ENCODE measurements around the gene WDR36. TPM values are rescaled to one million over a fixed set of nuclear protein-coding genes. Genes with fewer than 3 reads are reported as not detected.

WDR36 gene
- total and polyA plus RNA-seq, 9 of the 15 experiments (the other 6 are each of a cell fraction or from before 2014, with no cell fraction given) = 25.7 to 68.0 (median 41.5) TPM

DNA sequence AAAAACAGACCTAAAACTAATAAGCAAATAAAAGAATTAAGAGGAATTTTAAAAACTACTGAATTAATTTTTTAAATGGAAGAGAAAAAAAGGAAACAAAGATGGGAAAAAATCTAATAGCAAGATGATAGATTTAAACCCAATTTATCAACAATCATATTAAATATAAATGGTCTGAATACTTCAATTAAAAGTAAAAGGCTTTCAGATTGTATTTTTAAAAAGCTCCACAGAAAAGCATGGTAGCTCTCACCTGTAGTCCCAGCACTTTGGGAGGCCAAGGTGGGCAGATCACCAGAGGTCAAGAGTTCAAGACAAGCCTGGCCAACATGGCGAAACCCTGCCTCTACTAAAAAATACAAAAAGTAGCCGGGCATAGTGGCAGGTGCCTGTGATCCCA lies 32.0 kb upstream of the WDR36 start:
- intact Hi-C loops (cut with micrococcal nuclease) (no loop called here), in situ Hi-C loops (cut with MboI) (no loop called here)
- H3K27ac ChIP-seq (ENCODE audit: extremely low read depth, low read depth, low read length) = no peak overlapping the region
- H3K79me2 ChIP-seq (ENCODE audit: control insufficient read depth, insufficient read depth, low read length) = no peaks in the 10 kb centered on the region
- ChIA-PET CTCF (ENCODE audit: low intra/inter-chr PET ratio) (no interaction called here), POLR2A (no interaction called here)
- no TSS peak for BruUV-seq (replicated peaks)
- ATAC-seq = no peak
- H3K9me1 ChIP-seq (ENCODE audit: control insufficient read depth, insufficient read depth, low read length) = no peaks in the 10 kb centered on the region
- H2AFZ ChIP-seq (ENCODE audit: low read depth, low read length) = no peak overlapping the region
- no peaks in the 10 kb centered on the region for H3K9me3 ChIP-seq (replicated peaks; ENCODE audit: control insufficient read depth, insufficient read depth, low read depth, low read length)
- no peaks in the 10 kb centered on the region for H4K20me1 ChIP-seq (replicated peaks; ENCODE audit: control insufficient read depth, insufficient read depth, low read length)
- no peaks in the 10 kb centered on the region for H3K36me3 ChIP-seq (ENCODE audit: control insufficient read depth, insufficient read depth, low read length)
- TF ChIP-seq NCOR1 (IDR thresholded peaks at IDR 0.05) (no peak), CBX2 (IDR thresholded peaks at IDR 0.05; ENCODE audit: insufficient read depth, low read length, poor library complexity, severe bottlenecking) (no peak), KDM4B (IDR thresholded peaks at IDR 0.05; ENCODE audit: borderline replicate concordance in 2 of 2, low read depth in 1 of 2) (no peak), ZNF507 (tag; conservative IDR thresholded peaks at IDR 0.05) (peak; percentile 90)
- TF ChIP-seq, protein P1, sequence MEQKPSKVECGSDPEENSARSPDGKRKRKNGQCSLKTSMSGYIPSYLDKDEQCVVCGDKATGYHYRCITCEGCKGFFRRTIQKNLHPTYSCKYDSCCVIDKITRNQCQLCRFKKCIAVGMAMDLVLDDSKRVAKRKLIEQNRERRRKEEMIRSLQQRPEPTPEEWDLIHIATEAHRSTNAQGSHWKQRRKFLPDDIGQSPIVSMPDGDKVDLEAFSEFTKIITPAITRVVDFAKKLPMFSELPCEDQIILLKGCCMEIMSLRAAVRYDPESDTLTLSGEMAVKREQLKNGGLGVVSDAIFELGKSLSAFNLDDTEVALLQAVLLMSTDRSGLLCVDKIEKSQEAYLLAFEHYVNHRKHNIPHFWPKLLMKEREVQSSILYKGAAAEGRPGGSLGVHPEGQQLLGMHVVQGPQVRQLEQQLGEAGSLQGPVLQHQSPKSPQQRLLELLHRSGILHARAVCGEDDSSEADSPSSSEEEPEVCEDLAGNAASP (IDR thresholded peaks at IDR 0.05) = no peak
- TF ChIP-seq, protein P2, sequence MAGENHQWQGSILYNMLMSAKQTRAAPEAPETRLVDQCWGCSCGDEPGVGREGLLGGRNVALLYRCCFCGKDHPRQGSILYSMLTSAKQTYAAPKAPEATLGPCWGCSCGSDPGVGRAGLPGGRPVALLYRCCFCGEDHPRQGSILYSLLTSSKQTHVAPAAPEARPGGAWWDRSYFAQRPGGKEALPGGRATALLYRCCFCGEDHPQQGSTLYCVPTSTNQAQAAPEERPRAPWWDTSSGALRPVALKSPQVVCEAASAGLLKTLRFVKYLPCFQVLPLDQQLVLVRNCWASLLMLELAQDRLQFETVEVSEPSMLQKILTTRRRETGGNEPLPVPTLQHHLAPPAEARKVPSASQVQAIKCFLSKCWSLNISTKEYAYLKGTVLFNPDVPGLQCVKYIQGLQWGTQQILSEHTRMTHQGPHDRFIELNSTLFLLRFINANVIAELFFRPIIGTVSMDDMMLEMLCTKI (IDR thresholded peaks at IDR 0.05; ENCODE audit: partially characterized antibody) = no peak
- 3% methylated on average over 2 of the region's 2 CpGs for WGBS (ENCODE audit: insufficient coverage, low coverage, missing lambda C conversion rate)
- H3K4me1 ChIP-seq (replicated peaks in 1 of 2; ENCODE audit: control insufficient read depth in 2 of 2, insufficient read depth in 2 of 2, low read length in 2 of 2) = no peaks in the 10 kb centered on the region
- no peak overlapping the region for H3K4me3 ChIP-seq
- no peak overlapping the region for H3K4me2 ChIP-seq (ENCODE audit: insufficient read depth, low read length)
- H3K27me3 ChIP-seq (ENCODE audit: control insufficient read depth in 2 of 2, insufficient read depth in 2 of 2, low read length in 2 of 2) = no peaks in the 10 kb centered on the region; a peak in 1 of 5 replicates
- FAIRE-seq = no peak
- DNase-seq (ENCODE audit: extremely low read depth in 1 of 4, low spot score in 3 of 4) = no peak
- H3K9ac ChIP-seq (ENCODE audit: insufficient read depth in 1 of 2, low read depth in 2 of 2, low read length in 2 of 2) = no peak overlapping the region
